ENCODE data around the gene ADGRV1. TPM values are rescaled to one million over a fixed set of nuclear protein-coding genes. Genes with fewer than 3 reads are reported as not detected.
"Not testable (repeated sequence)": the region's sequence is repeated elsewhere in the genome, so short reads cannot be mapped to it uniquely, and the experiment has no call there.

The ADGRV1 gene
- polyA plus RNA-seq, 3 donors, result 8.4 to 12.8 (median 12.4) TPM

DNA sequence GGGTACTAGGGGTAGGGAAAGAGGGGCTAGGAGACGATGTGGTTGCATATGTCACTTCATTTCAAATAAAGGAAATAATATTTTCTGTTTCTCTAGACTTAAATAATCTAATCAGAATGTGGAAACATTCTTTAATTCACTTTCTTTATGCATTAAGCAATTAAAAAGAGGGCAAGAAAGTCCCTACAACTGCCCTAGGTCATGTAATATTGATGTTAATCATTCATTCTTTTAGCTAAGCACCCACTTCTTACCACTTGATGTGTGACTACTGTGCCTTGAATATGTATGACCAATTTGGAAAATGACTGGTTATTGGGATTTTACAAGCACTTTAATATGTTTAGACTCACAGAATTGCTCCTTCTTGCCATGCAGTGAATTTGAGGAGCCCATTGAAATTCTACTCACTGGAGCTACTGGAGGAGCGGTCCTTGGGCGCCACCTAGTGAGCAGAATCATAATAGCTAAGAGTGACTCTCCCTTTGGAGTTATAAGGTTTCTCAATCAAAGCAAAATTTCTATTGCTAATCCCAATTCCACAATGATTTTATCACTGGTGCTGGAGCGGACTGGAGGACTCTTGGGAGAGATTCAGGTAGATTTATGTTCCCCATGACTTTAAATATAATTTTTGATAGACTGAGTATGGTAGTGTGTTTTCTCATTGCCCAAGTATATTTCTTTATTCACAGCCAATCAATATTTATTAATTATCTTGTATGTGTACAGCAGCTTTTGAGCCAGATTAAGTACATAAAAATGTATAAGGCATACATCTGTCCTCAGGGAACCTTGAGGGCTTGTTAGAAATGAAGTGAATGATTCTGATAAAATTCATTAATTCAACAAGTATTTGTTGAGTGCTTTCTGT lies 225.1 kb downstream of the ADGRV1 start:
- DNase-seq (ENCODE audit: extremely low read depth in 1 of 11, low read depth in 9 of 11, low spot score in 4 of 11), result peak; percentile 23 to 49 (median 39)

DNA sequence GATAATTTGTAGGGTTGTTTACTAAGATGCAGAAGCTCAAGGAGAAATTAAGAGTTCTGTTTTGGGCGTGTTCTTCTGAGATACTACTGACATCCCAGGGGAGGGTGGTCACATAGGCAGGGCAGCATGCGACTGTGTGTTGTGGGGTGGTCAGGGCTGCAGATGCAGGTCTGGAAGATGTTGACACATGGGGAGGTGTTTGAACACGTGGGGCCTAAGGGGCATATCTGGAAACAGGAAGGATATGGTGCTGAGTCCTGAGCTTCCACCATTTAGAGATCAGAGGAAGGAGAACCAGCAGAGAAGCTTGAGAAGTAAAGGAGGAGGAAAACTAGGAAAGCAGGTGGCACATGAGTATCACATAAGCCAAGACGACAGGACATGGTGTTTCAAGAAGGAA lies 228.2 kb downstream of the ADGRV1 start:
- DNase-seq (ENCODE audit: extremely low read depth in 1 of 11, low read depth in 9 of 11, low spot score in 4 of 11), result no peak

DNA sequence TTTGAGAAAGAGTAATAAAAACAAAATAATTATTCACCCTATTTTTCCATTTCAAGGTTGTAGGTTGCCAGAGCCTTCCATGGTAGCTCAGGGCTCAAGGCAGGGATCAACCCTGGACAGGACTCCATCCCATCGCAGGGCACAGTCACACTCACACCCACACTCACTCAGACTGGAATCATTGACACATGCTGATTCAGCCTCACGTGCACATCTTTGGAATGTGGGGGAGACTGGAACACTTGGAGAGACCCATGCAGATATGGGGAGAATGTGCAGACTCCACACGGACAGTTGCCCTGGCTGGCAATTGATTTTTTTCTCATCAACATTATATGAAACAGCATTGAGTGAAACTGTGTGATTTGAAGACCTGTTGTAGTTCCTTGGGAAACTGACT lies 234.1 kb downstream of the ADGRV1 start:
- no peak for DNase-seq (ENCODE audit: extremely low read depth in 1 of 11, low read depth in 9 of 11, low spot score in 4 of 11)

DNA sequence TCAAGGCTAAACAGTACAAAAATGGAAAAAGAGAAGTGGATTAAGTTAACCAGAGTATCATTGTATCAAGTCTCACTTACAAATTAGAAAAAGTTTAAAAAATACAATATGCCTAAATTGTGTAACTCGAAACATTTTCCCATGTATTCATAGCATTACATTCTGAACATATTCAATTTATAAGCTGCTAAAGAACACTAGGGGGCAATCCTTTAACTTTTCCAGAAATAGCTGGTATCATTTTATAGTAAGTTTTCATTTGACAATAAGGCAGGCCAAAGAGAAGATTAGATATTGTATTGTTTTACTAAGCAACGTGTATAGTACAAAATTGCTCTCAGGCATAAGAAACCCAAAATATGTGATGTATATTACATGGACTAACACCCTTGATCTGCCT lies 234.6 kb downstream of the ADGRV1 start:
- no peak for DNase-seq (ENCODE audit: extremely low read depth in 1 of 11, low read depth in 9 of 11, low spot score in 4 of 11)

DNA sequence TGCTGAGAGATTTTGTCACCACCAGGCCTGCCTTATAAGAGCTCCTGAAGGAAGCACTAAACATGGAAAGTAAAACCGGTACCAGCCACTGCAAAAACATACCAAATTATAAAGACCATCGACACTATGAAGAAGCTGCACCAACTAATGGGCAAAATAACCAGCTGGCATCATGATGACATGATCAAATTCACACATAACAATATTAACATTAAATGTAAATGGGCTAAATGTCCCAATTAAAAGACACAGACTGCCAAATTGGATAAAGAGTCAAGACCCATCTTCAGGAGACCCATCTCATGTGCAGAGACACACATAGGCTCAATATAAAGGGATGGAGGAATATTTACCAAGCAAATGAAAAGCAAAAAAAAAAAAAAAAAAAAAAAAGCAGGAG lies 238.3 kb downstream of the ADGRV1 start:
- not testable (repeated sequence) for DNase-seq (ENCODE audit: extremely low read depth in 1 of 11, low read depth in 9 of 11, low spot score in 4 of 11)

DNA sequence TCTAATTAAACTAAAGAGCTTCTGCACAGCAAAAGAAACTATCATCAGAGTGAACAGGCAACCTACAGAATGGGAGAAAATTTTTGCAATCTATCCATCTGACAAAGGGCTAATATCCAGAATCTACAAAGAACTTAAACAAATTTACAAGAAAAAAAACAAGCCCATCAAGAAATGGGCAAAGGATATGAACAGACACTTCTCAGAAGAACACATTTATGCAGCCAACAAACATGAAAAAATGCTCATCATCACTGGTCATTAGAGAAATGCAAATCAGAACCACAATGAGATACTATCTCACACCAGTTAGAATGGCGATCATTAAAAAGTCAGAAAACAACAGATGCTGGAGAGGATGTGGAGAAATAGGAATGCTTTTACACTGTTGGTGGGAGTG lies 241.5 kb downstream of the ADGRV1 start:
- DNase-seq (ENCODE audit: extremely low read depth in 1 of 11, low read depth in 9 of 11, low spot score in 4 of 11), result not testable (repeated sequence)

DNA sequence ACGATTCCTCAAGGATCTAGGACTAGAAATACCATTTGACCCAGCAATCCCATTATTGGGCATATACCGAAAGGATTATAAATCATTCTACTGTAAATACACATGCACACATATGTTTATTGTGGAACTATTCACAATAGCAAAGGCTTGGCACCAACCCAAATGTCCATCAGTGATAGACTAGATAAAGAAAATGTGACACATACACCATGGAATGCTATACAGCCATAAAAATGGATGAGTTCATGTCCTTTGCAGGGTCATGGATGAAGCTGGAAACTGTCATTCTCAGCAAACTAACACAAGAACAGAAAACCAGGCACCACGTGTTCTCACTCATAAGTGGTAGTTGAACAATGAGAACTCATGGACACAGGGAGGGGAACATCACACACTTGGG lies 241.9 kb downstream of the ADGRV1 start:
- DNase-seq (ENCODE audit: extremely low read depth in 1 of 11, low read depth in 9 of 11, low spot score in 4 of 11), result not testable (repeated sequence)

DNA sequence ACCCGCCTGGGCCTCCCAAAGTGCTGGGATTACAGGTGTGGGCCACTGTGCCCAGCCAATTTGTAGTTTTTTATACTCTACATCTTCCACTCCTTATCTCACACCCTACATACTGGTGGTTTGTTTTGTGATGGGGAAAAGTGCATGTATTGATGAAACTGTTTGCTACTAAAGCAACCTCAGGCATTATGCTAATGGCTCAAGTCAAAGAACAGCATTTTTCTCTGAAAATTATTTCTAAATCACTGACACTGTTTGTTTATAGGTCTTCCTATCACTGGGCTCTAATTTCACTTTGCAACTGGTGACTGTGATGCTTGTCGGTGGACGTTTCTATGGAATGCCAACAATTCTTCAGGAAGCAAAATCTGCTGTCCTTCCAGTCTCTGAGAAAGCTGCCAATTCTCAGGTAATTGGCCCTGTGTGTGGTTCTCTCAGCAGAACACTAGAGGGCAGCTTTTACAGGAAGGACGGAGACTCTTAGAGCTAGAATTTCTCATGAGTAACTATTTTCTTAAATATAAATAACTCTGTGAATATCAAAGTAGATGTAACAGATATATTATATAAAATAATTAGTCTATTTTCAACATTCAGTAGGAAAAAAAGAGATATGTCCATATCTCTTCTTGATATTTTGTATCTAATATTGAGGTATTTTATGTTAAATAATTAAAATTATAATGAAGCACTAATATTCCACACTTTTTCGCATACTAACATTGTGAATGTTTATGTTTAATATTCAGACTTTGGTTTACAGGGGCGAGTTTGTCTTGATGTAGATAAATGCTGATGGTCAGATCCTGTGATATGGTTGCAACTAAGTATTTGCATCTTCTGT lies 244.1 kb downstream of the ADGRV1 start:
- DNase-seq (ENCODE audit: extremely low read depth in 1 of 11, low read depth in 9 of 11, low spot score in 4 of 11), result peak in 1 of 11 donors; percentile 15

DNA sequence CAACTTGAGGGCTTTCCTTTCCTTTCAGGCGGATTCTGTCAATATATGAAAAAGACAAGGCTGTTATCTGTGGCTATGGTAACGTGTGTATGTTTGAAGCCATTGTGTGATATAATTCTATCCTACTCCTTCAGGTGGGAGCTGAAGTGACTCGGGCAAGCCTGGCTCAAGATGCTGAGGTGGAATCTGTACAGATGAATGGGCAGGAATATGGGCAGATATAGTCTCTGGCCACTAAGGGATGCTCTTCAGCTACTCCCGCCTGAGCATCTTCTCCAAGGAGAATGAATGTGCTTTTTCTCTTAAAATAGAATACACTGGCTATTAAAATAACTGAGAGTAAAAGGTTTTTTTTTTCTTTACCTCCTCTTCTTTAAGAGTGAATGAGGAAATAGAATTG lies 244.8 kb downstream of the ADGRV1 start:
- no peak for DNase-seq (ENCODE audit: extremely low read depth in 1 of 11, low read depth in 9 of 11, low spot score in 4 of 11)

DNA sequence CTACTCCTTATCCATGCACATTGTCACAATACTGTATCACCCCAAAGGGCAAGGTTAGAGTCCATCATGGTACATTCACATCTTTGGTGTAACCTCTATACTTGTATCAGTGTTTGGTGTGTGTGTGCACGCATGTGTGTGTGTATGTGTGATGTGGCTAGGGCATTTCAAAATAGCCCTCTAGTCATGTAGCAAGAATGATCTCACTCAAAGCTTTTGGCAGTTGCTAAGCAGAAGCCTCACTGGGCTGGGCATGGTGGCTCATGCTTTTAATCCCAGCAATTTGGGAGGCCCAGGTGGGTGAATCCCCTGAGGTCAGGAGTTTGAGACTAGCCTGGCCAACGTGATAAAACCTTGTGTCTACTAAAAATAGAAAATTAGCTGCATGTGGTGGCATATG lies 245.3 kb downstream of the ADGRV1 start:
- no peak for DNase-seq (ENCODE audit: extremely low read depth in 1 of 11, low read depth in 9 of 11, low spot score in 4 of 11)

DNA sequence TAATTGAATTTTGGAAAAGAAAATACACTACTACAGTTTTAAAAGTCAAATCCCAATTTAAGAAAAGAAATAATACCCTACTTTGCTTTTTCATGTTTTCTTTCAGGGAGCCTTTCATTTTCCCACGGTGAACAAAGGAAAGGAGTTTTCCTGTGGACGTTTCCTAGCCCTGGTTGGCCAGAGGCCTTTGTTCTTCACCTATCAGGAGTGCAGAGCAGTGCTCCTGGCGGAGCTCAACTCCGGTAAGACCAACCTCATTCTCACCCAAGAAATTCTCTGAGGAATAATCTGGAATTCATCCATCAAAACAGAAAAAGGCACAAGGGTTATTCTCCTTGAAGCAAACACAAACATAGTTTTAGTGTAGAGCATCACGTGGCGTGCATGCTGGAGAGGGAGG lies 248.9 kb downstream of the ADGRV1 start:
- no peak for DNase-seq (ENCODE audit: extremely low read depth in 1 of 11, low read depth in 9 of 11, low spot score in 4 of 11)

DNA sequence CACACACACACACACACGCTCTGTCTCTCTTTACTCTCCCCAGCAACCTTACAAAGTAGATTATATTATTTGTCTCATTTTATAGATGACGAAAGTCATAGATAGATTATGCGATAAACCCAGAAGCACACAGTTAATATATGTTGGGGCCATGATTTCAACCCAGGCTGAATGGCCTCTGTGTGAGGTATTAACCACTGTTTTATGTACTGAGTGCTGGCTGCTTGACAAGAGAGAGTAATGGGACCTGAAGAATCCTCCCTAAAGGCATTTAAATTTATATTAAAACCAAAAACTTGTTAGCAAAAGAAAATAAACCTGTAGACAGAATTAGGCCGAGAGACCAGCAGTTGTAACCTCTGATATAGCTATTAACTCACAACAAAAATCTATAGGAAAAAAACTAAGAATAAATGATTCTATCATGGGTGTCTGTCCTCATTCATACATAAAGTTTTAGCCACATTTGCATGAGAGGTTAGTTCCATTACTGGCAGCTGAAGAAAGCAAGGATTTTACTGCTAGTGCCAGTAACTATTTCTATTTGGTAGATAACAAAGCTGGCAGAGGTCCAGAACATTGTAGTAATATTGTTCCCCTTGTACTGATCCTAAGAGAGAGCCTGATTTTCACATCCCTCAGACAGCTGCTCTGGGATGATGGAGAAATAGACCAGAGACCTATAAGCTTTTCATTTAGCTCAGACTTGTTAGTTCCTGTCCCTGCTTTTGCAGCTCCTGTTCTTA lies 250.9 kb downstream of the ADGRV1 start:
- DNase-seq (ENCODE audit: extremely low read depth in 1 of 11, low read depth in 9 of 11, low spot score in 4 of 11), result no peak

DNA sequence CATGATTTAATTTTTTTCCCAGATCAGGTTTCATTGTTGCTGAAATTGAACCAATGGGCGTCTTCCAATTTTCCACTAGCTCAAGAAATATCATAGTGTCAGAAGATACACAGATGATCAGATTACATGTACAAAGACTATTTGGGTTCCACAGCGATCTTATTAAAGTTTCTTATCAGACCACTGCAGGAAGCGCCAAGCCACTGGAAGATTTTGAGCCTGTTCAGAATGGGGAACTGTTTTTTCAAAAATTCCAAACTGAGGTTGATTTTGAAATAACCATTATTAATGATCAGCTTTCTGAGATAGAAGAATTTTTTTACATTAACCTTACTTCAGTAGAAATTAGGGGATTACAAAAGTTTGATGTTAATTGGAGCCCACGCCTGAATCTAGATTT lies 251.6 kb downstream of the ADGRV1 start:
- DNase-seq (ENCODE audit: extremely low read depth in 1 of 11, low read depth in 9 of 11, low spot score in 4 of 11), result no peak

DNA sequence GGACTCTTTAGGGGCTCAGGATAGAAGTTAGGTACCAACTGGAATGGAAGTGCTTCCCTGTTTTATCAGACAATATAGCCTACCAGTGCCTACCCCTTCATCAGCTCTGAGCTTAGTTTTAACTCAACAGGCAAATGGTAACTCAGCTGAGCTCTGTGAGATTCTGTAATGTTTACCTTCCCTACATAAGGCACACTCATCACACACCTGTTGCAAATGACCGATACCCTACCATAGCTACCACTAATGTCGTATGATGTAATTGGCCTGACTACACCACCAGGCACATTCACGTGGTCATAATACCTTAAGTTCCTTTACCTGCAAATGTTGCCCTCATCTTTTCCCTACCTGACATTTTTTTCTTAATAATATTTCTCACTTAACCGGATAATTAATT lies 254.8 kb downstream of the ADGRV1 start:
- no peak for DNase-seq (ENCODE audit: extremely low read depth in 1 of 11, low read depth in 9 of 11, low spot score in 4 of 11)

DNA sequence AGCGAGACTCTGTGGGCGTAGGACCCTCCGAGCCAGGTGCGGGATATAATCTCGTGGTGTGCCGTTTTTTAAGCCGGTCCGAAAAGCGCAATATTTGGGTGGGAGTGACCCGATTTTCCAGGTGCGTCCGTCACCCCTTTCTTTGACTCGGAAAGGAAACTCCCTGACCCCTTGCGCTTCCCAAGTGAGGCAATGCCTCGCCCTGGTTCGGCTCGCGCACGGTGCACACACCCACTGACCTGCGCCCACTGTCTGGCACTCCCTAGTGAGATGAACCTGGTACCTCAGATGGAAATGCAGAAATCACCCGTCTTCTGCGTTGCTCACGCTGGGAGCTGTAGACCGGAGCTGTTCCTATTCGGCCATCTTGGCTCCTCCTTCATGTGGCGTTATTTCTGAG lies 263.5 kb downstream of the ADGRV1 start:
- DNase-seq (ENCODE audit: extremely low read depth in 1 of 11, low read depth in 9 of 11, low spot score in 4 of 11), result not testable (repeated sequence)

DNA sequence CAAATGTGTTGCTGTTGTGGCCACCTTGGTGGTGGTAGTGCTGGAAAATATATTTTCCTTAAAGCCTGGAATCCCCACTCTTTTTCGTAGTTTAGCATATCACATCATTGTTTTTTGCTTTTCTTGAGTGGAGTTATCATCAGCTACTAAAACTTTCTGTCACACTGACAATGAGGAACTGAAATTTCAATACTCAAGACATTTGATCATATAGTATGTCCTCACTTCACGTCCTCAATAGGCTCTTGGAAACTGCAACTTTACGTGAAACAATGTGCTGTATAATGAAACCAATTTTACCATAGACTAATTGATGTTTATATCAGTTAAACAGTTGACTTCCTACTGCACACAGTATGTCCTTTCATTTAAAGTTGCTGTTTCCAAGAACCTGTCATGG lies 265.8 kb downstream of the ADGRV1 start:
- DNase-seq (ENCODE audit: extremely low read depth in 1 of 11, low read depth in 9 of 11, low spot score in 4 of 11), result no peak

DNA sequence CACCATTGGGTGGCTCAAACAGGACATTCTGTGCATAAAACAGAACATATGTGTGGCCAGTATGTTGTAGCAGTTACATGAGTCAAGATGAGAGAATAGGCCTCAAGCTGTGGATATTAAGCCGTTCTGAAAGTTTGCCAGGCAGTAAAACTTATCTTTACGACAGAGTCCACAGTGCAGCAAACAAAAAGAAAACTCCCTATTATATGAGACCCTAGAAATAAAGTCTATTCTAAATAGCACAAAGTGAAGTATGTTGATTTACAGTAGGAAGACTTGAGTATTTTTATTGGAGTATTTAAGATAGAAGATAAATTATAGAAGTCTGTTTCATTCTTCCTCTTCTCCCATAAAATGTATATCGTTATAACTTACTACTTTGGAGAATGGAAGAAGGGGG lies 271.5 kb downstream of the ADGRV1 start:
- DNase-seq (ENCODE audit: extremely low read depth in 1 of 11, low read depth in 9 of 11, low spot score in 4 of 11), result peak in 8 of 11 donors; percentile 36 to 80 (median 58)

DNA sequence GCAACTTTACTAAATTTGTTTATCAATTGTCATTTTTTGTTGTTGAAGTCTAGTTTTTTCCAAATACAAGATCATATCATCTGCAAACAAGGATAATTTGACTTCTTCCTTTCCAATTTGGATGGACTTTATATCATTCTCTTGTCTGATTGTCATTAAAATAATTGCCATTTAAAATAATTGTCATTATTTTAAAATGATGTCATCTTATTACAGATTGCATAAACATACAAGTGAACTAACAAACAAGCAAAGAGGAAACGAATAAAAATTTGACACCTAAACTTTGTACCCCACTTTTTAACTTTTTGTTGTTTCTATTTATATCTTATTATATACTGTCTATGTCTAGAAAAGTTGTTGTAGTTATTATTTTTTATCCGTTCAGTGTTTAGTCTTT lies 275.2 kb downstream of the ADGRV1 start:
- no peak for DNase-seq (ENCODE audit: extremely low read depth in 1 of 11, low read depth in 9 of 11, low spot score in 4 of 11)

DNA sequence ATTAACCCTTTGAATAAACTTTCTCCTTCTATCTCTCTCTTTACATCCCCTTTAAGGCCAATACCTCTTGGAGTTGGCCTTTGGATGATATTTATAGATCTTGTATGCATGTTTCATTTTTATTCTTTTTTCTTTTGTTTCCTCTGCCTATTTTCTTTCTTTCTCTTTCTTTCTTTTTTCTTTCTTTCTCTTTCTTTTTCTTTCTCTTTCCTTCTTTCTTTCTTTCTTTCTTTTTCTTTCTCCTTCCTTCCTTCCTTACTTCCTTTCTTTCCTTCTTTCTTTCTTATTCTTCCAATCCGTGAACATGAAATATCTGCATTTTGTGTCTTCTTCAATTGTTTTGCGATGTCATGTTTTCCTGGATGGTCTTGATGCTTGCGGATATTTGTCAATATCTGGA lies 276.1 kb downstream of the ADGRV1 start:
- no peak for DNase-seq (ENCODE audit: extremely low read depth in 1 of 11, low read depth in 9 of 11, low spot score in 4 of 11)

DNA sequence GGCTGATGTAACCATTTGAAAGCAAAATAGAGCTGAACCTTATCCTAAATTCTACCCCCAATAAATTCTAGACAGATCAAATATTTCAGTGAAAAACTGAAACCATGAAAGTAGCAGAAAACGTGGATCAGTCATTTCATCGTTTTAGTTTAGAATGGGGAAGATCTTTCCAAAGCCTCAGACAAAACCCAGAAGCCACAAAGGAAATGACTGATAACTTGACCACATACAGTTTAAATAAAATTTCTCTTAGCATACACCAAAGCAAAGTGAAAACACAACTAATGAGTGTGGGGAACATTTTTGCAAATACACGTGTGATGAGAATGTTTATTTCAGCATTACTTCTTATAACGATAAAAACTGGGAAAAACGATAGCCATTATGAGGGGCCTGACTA lies 284.8 kb downstream of the ADGRV1 start:
- DNase-seq (ENCODE audit: extremely low read depth in 1 of 11, low read depth in 9 of 11, low spot score in 4 of 11), result no peak
